ENCODE measurements around the gene PCTP.

PCTP gene

GRCh38 chr17:55778389-55779118 lies 27.7 kb downstream of the PCTP start:
- Mint-ChIP-seq H3K36me3 (ENCODE audit: low read depth) (peaks cover 6% of the 10 kb centered on the region), H3K4me1 (ENCODE audit: low read depth) (peaks cover 3% of the 10 kb centered on the region), H3K27me3 (ENCODE audit: low read depth) (no peaks in the 10 kb centered on the region), H3K27ac (no peak overlapping the region), H3K9me3 (no peaks in the 10 kb centered on the region), H3K4me3 (no peak overlapping the region)

DNA sequence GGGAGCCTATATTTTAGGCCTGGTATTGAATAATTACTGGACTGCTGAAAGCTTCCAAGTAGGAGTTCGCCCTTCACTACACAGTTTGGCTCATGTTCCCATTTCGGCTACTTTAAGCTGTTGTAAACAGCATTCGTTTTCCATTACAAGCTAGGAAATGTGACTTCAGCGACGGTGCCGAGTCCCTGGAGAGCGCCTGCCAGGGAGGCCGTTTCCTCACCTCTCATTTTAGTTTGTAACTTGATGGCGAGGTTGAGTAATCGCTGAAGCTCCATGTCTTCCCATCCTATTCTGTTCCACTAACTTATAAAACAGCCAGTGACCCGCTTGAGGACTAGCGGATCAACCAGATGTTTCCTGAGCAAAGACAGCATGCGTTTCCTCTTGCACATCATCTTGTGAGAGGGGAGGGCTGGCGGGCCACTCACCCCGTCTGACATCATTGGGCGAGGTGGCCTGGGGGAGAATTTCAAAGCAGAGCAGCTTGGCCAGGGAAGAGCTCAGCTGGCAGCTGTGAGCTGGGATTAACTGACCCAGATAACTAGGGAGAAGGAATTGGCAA lies 32.9 kb downstream of the PCTP start:
- Mint-ChIP-seq H3K9me3 (no peaks in the 10 kb centered on the region), H3K36me3 (ENCODE audit: low read depth) (no peaks in the 10 kb centered on the region)

GRCh38 chr17:55784666-55785065 lies 33.8 kb downstream of the PCTP start:
- no peaks in the 10 kb centered on the region for H3K36me3 Mint-ChIP-seq (ENCODE audit: low read depth)
- no peak overlapping the region for H3K4me3 Mint-ChIP-seq
- H3K27me3 Mint-ChIP-seq (ENCODE audit: low read depth) = peaks cover 3% of the 10 kb centered on the region
- H3K27ac Mint-ChIP-seq = no peak overlapping the region
- H3K9me3 Mint-ChIP-seq = no peaks in the 10 kb centered on the region
- H3K4me1 Mint-ChIP-seq (ENCODE audit: low read depth) = no peaks in the 10 kb centered on the region

More for the DNA sequence above, 32.9 kb downstream of the PCTP start:
- Mint-ChIP-seq H3K4me1 (ENCODE audit: low read depth) (no peaks in the 10 kb centered on the region), H3K4me3 (no peak overlapping the region), H3K27me3 (ENCODE audit: low read depth) (peaks cover 3% of the 10 kb centered on the region), H3K27ac (no peak overlapping the region)

GRCh38 chr17:55785181-55785580 lies 34.3 kb downstream of the PCTP start:
- H3K27ac Mint-ChIP-seq = no peak overlapping the region
- H3K9me3 Mint-ChIP-seq = no peaks in the 10 kb centered on the region
- peaks cover 3% of the 10 kb centered on the region for H3K27me3 Mint-ChIP-seq (ENCODE audit: low read depth)
- H3K4me3 Mint-ChIP-seq = no peak overlapping the region
- no peaks in the 10 kb centered on the region for H3K36me3 Mint-ChIP-seq (ENCODE audit: low read depth)
- H3K4me1 Mint-ChIP-seq (ENCODE audit: low read depth) = no peaks in the 10 kb centered on the region

- Mint-ChIP-seq H3K4me1 (ENCODE audit: low read depth) (no peaks in the 10 kb centered on the region), H3K36me3 (ENCODE audit: low read depth) (no peaks in the 10 kb centered on the region), H3K4me3 (no peak overlapping the region), H3K27me3 (ENCODE audit: low read depth) (peaks cover 11% of the 10 kb centered on the region), H3K9me3 (no peaks in the 10 kb centered on the region), H3K27ac (no peak overlapping the region)
Measured at GRCh38 chr17:55793272-55793671, 42.4 kb downstream of the PCTP start.

GRCh38 chr17:55794725-55795482 lies 44.1 kb downstream of the PCTP start:
- no peaks in the 10 kb centered on the region for H3K4me1 Mint-ChIP-seq (ENCODE audit: low read depth)
- no peak overlapping the region for H3K4me3 Mint-ChIP-seq
- no peak overlapping the region for H3K27ac Mint-ChIP-seq
- no peaks in the 10 kb centered on the region for H3K9me3 Mint-ChIP-seq
- peaks cover 11% of the 10 kb centered on the region for H3K27me3 Mint-ChIP-seq (ENCODE audit: low read depth)
- no peaks in the 10 kb centered on the region for H3K36me3 Mint-ChIP-seq (ENCODE audit: low read depth)

DNA sequence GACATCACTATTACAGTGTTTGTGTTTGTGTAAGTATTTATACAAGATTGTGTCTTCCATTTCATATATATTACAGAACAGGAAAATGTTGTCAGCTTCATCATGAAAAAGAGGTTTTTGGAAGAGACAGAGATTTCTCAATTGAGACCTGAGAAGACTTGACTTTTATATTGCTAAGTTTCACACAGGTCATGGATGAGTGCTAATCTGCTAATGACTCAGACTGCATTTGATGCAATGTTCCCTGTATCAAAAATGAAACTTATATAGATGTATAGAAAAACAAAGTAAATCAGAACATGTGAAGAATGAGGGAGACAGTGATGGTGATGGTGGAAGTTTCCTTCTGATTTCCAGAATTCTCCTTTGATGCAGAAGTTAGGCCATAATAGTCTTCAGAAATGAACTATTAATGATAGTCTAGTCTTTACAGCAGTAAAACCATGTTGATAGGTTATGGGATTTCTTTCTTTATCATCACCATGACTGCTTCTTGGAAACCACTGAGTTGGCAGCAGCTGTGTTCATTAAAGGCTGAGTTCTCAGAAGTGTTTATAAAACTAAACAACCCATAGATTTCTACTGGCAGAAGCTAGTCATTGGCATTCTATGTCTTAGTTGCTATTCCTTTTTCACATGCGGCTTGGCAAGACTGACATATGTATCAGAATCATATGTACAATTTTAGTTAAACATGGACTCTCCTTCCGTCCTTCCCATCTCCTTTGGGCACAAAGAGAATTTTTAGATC lies 56.1 kb downstream of the PCTP start:
- Mint-ChIP-seq H3K4me1 (ENCODE audit: low read depth) (peaks cover 2% of the 10 kb centered on the region), H3K36me3 (ENCODE audit: low read depth) (no peaks in the 10 kb centered on the region), H3K27ac (no peak overlapping the region), H3K27me3 (ENCODE audit: low read depth) (no peaks in the 10 kb centered on the region), H3K9me3 (no peaks in the 10 kb centered on the region), H3K4me3 (no peak overlapping the region)

- Mint-ChIP-seq H3K36me3 (ENCODE audit: low read depth) (no peaks in the 10 kb centered on the region), H3K27ac (no peak overlapping the region), H3K9me3 (no peaks in the 10 kb centered on the region), H3K4me1 (ENCODE audit: low read depth) (peaks cover 2% of the 10 kb centered on the region), H3K4me3 (no peak overlapping the region), H3K27me3 (ENCODE audit: low read depth) (peaks cover 4% of the 10 kb centered on the region)
Measured at GRCh38 chr17:55811536-55811935, 60.7 kb downstream of the PCTP start.

- Mint-ChIP-seq H3K36me3 (ENCODE audit: low read depth) (no peaks in the 10 kb centered on the region), H3K27ac (no peak overlapping the region), H3K4me3 (no peak overlapping the region), H3K27me3 (ENCODE audit: low read depth) (peaks cover 6% of the 10 kb centered on the region), H3K9me3 (no peaks in the 10 kb centered on the region), H3K4me1 (ENCODE audit: low read depth) (peaks cover 1% of the 10 kb centered on the region)
Measured at GRCh38 chr17:55812323-55812722, 61.5 kb downstream of the PCTP start.

DNA sequence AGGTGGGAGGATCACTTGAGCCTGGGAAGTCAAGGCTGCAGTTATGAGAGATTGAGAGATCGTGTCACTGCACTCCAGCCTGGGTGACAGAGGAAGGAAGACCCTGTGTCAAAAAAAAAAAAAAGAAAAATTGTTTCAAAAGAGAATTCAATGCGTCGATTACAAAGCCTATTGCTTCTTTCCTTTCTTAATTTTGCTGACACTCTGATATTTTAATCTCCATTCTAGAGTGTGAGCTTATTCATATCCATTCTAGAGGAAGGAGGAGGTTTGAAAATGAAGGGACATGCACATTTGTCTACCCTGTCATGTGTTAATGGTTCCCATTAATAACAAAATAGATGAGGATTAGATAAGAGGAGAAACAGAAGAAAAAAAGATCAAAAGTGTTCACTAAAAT lies 63.1 kb downstream of the PCTP start:
- Mint-ChIP-seq H3K27me3 (ENCODE audit: low read depth) (peaks cover 14% of the 10 kb centered on the region), H3K4me1 (ENCODE audit: low read depth) (no peaks in the 10 kb centered on the region), H3K36me3 (ENCODE audit: low read depth) (no peaks in the 10 kb centered on the region), H3K9me3 (no peaks in the 10 kb centered on the region), H3K27ac (no peak overlapping the region), H3K4me3 (no peak overlapping the region)

DNA sequence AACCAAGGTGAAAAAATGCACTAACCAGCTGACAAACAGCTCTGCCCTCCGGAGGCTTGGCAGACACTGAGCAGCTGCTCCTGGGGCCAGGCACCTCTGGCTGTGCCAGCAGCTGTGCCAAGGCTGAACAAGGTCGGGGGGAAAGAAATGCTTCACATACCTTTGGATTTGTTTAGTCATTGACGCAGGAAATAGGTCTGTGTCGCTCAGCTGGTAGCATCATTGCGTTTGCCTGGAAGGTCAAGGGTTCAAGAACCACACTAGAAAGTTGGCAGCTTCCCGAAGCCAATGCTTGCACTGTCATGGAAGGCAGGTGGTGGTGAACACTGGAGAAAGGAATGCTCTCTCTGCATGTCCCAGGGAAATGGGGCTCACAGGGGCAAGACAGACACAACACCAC lies 63.5 kb downstream of the PCTP start:
- Mint-ChIP-seq H3K27me3 (ENCODE audit: low read depth) (peaks cover 14% of the 10 kb centered on the region), H3K4me1 (ENCODE audit: low read depth) (no peaks in the 10 kb centered on the region), H3K9me3 (no peaks in the 10 kb centered on the region), H3K36me3 (ENCODE audit: low read depth) (no peaks in the 10 kb centered on the region), H3K4me3 (no peak overlapping the region), H3K27ac (no peak overlapping the region)

- Mint-ChIP-seq H3K27ac (no peak overlapping the region), H3K36me3 (ENCODE audit: low read depth) (no peaks in the 10 kb centered on the region), H3K9me3 (peaks cover 6% of the 10 kb centered on the region), H3K27me3 (ENCODE audit: low read depth) (peaks cover 14% of the 10 kb centered on the region), H3K4me3 (no peak overlapping the region), H3K4me1 (ENCODE audit: low read depth) (no peaks in the 10 kb centered on the region)
Measured at GRCh38 chr17:55816532-55817396, 65.9 kb downstream of the PCTP start.

DNA sequence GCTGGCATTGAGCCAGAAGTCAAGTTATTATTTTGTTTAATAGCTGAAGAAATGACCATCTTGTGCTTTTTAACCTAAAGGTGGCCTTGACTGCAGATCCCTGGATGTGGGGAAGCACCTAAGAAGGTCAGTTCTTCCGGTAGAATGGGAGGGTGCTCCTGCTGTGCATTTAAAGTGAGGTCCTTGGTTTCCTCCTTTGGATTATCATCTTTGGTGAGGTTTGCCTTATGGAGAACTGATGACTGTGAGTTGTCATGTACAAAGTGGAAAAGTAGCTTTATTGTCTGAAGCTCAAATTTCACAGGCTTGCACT lies 66.5 kb downstream of the PCTP start:
- H3K9me3 Mint-ChIP-seq = peaks cover 6% of the 10 kb centered on the region
- H3K36me3 Mint-ChIP-seq (ENCODE audit: low read depth) = no peaks in the 10 kb centered on the region
- no peaks in the 10 kb centered on the region for H3K4me1 Mint-ChIP-seq (ENCODE audit: low read depth)
- peaks cover 14% of the 10 kb centered on the region for H3K27me3 Mint-ChIP-seq (ENCODE audit: low read depth)
- no peak overlapping the region for H3K27ac Mint-ChIP-seq
- H3K4me3 Mint-ChIP-seq = no peak overlapping the region

DNA sequence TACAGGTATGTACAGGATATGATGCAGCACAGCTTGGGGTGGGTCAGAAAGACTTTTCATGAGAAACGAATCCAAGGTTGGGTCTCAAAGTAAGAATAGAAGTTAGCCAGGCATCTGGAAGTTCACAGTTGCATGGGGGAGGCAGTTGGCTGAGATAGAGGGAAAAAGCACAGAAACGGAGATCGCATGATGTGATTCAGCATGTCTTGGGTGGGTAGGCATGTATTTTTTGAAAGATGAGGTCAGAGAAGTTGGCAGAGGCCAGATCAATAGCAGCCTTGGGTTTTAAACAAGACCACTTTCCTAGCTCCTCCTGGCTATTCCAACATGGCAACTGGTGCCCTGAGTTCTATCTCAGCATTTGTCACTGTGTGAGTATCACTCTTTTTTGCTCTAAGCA lies 67.2 kb downstream of the PCTP start:
- Mint-ChIP-seq H3K27me3 (ENCODE audit: low read depth) (peaks cover 14% of the 10 kb centered on the region), H3K36me3 (ENCODE audit: low read depth) (no peaks in the 10 kb centered on the region), H3K4me1 (ENCODE audit: low read depth) (no peaks in the 10 kb centered on the region), H3K4me3 (no peak overlapping the region), H3K27ac (no peak overlapping the region), H3K9me3 (peaks cover 6% of the 10 kb centered on the region)

All from T-helper 1 cell treated with Interleukin-12 subunit alpha and Interleukin-12 subunit beta and Interleukin-4 antibody, amounts not matched to agents 30 μg/mL and 1 μg/mL, for 36 hours (primary cell).